ENCODE results near the gene ATP11A.

GRCh38 chr13:112713517-112714253 lies 23.8 kb downstream of the ATP11A start:
- no peak for TF ChIP-seq POLR2A (IDR thresholded peaks at IDR 0.05; ENCODE audit: low read length)
- TF ChIP-seq GATA1 (IDR thresholded peaks at IDR 0.05; ENCODE audit: low read depth, low read length) = no peak

Data from erythroblast (primary cell).